ENCODE results near the gene CCDC146.
"Not testable (repeated sequence)": the region's sequence is repeated elsewhere in the genome, so short reads cannot be mapped to it uniquely, and the experiment has no call there.

The CCDC146 gene, protein sequence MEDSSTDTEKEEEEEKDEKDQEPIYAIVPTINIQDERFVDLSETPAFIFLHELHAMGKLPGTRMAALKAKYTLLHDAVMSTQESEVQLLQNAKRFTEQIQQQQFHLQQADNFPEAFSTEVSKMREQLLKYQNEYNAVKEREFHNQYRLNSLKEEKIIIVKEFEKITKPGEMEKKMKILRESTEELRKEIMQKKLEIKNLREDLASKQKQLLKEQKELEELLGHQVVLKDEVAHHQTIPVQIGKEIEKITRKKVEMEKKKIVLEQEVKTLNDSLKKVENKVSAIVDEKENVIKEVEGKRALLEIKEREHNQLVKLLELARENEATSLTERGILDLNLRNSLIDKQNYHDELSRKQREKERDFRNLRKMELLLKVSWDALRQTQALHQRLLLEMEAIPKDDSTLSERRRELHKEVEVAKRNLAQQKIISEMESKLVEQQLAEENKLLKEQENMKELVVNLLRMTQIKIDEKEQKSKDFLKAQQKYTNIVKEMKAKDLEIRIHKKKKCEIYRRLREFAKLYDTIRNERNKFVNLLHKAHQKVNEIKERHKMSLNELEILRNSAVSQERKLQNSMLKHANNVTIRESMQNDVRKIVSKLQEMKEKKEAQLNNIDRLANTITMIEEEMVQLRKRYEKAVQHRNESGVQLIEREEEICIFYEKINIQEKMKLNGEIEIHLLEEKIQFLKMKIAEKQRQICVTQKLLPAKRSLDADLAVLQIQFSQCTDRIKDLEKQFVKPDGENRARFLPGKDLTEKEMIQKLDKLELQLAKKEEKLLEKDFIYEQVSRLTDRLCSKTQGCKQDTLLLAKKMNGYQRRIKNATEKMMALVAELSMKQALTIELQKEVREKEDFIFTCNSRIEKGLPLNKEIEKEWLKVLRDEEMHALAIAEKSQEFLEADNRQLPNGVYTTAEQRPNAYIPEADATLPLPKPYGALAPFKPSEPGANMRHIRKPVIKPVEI

GRCh38 chr7:77121860-77122681 lies at the start of gene CCDC146:
TSS of gene CCDC146 (plus strand) at chr7:77122615. CDS start at chr7:77167669, 45,054 bp downstream.
- H3K27me3 ChIP-seq (ENCODE audit: control insufficient read depth, insufficient read depth, low read length); H3K4me1 ChIP-seq (ENCODE audit: control insufficient read depth, insufficient read depth, low read length); H3K27ac ChIP-seq (ENCODE audit: low read depth, low read length); H3K36me3 ChIP-seq (ENCODE audit: control insufficient read depth, insufficient read depth, low read length); H3K9me3 ChIP-seq (ENCODE audit: control insufficient read depth, insufficient read depth, low read depth, low read length): not testable (repeated sequence)
- H3K4me3 ChIP-seq (ENCODE audit: low read depth, low read length), result peak within 1 kb of the TSS; percentile 82
- H3K9ac ChIP-seq (ENCODE audit: low read length), result peak within 1 kb of the TSS; percentile 63

DNA sequence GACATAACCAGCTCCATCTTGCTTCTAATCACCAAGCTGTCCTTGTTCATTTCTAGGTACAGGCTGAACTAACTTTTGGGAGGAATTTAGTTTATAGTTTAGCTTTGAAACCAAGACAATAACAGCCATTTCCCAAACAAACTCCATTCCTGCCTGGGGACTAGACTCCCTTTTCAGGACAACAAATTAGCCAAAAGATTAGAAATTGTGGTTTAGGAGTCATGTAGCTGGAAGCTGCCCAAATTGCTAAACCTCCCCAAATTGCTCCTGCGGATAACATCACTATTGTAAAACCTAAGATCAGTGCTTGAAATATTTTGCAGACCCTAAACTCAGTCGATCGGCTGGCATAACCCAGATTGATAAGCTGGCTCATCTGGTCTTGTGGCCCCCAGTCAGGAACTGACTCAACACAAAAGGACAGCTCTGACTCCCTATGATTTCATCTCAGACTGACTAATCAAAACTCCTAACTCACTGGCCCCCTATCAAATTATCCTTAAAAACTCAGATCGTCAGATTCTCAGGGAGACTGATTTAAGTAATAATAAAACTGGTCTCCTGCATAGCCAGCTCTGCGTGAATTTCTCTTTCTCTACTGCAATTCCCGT lies 47.5 kb upstream of the CCDC146 start:
- H3K36me3 ChIP-seq (ENCODE audit: control insufficient read depth, insufficient read depth, low read length); H3K9me3 ChIP-seq (ENCODE audit: control insufficient read depth, insufficient read depth, low read depth, low read length); H3K4me1 ChIP-seq (ENCODE audit: control insufficient read depth, insufficient read depth, low read length); H3K27ac ChIP-seq (ENCODE audit: low read depth, low read length); H3K4me3 ChIP-seq (ENCODE audit: low read depth, low read length); H3K27me3 ChIP-seq (ENCODE audit: control insufficient read depth, insufficient read depth, low read length); H3K9ac ChIP-seq (ENCODE audit: low read length): not testable (repeated sequence)

- H3K4me1 ChIP-seq (ENCODE audit: control insufficient read depth, insufficient read depth, low read length); H3K27me3 ChIP-seq (ENCODE audit: control insufficient read depth, insufficient read depth, low read length); H3K36me3 ChIP-seq (ENCODE audit: control insufficient read depth, insufficient read depth, low read length); H3K9ac ChIP-seq (ENCODE audit: low read length); H3K9me3 ChIP-seq (ENCODE audit: control insufficient read depth, insufficient read depth, low read depth, low read length); H3K4me3 ChIP-seq (ENCODE audit: low read depth, low read length); H3K27ac ChIP-seq (ENCODE audit: low read depth, low read length): not testable (repeated sequence)
These were observed 45.4 kb upstream of the CCDC146 start for GRCh38 chr7:77077060-77077459.

- not testable (repeated sequence) for H3K36me3 ChIP-seq (ENCODE audit: control insufficient read depth, insufficient read depth, low read length); H3K27ac ChIP-seq (ENCODE audit: low read depth, low read length); H3K9me3 ChIP-seq (ENCODE audit: control insufficient read depth, insufficient read depth, low read depth, low read length); H3K27me3 ChIP-seq (ENCODE audit: control insufficient read depth, insufficient read depth, low read length); H3K4me1 ChIP-seq (ENCODE audit: control insufficient read depth, insufficient read depth, low read length); H3K4me3 ChIP-seq (ENCODE audit: low read depth, low read length); H3K9ac ChIP-seq (ENCODE audit: low read length)
These were observed 43.3 kb upstream of the CCDC146 start for GRCh38 chr7:77079112-77079511.

DNA sequence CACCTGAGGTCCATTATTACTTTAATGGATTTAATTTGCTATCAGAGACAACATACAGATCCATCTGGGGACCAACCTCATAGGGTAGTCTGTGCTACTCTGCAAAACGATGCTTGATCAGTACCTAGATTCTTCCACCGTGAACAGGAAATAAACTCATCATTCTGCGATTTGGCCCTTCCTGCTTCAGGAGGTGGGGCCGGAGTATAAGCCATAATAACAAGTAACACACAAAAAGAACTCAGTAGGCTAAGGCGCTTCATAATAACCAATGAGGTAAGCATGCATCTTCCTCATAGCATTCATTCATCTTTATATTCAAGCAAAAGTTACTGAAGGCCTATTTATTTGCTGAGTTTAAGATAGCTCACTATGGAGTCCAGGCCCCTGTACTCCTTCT lies 42.8 kb upstream of the CCDC146 start:
- H3K4me1 ChIP-seq (ENCODE audit: control insufficient read depth, insufficient read depth, low read length); H3K27me3 ChIP-seq (ENCODE audit: control insufficient read depth, insufficient read depth, low read length); H3K4me3 ChIP-seq (ENCODE audit: low read depth, low read length); H3K27ac ChIP-seq (ENCODE audit: low read depth, low read length); H3K9me3 ChIP-seq (ENCODE audit: control insufficient read depth, insufficient read depth, low read depth, low read length); H3K36me3 ChIP-seq (ENCODE audit: control insufficient read depth, insufficient read depth, low read length); H3K9ac ChIP-seq (ENCODE audit: low read length): not testable (repeated sequence)

- H3K36me3 ChIP-seq (ENCODE audit: control insufficient read depth, insufficient read depth, low read length); H3K4me3 ChIP-seq (ENCODE audit: low read depth, low read length); H3K4me1 ChIP-seq (ENCODE audit: control insufficient read depth, insufficient read depth, low read length); H3K9ac ChIP-seq (ENCODE audit: low read length); H3K9me3 ChIP-seq (ENCODE audit: control insufficient read depth, insufficient read depth, low read depth, low read length); H3K27me3 ChIP-seq (ENCODE audit: control insufficient read depth, insufficient read depth, low read length); H3K27ac ChIP-seq (ENCODE audit: low read depth, low read length): not testable (repeated sequence)
These were observed 42.2 kb upstream of the CCDC146 start for GRCh38 chr7:77080236-77080635.

DNA sequence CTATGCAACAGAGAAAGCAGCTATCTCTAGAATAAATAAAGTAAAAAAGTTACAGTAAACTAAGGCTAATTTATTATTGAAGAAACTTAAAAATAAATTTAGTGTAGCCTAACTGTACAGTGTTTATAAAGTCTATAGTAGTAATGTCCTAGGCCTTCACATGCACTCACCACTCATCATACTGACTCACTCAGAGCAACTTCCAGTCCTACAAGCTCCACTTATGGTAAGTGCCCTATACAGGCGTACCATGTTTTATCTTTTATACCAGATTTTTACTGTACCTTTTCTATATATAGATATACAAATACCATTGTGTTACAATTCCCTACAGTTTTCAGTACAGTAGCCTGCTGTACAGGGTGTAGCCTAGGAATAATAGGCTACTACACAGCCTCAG lies 40.2 kb upstream of the CCDC146 start:
- H3K9me3 ChIP-seq (ENCODE audit: control insufficient read depth, insufficient read depth, low read depth, low read length); H3K27ac ChIP-seq (ENCODE audit: low read depth, low read length); H3K4me1 ChIP-seq (ENCODE audit: control insufficient read depth, insufficient read depth, low read length); H3K4me3 ChIP-seq (ENCODE audit: low read depth, low read length); H3K27me3 ChIP-seq (ENCODE audit: control insufficient read depth, insufficient read depth, low read length); H3K9ac ChIP-seq (ENCODE audit: low read length); H3K36me3 ChIP-seq (ENCODE audit: control insufficient read depth, insufficient read depth, low read length): not testable (repeated sequence)

- not testable (repeated sequence) for H3K4me3 ChIP-seq (ENCODE audit: low read depth, low read length); H3K27me3 ChIP-seq (ENCODE audit: control insufficient read depth, insufficient read depth, low read length); H3K27ac ChIP-seq (ENCODE audit: low read depth, low read length); H3K36me3 ChIP-seq (ENCODE audit: control insufficient read depth, insufficient read depth, low read length); H3K9me3 ChIP-seq (ENCODE audit: control insufficient read depth, insufficient read depth, low read depth, low read length); H3K4me1 ChIP-seq (ENCODE audit: control insufficient read depth, insufficient read depth, low read length); H3K9ac ChIP-seq (ENCODE audit: low read length)
These were observed 30.1 kb upstream of the CCDC146 start for GRCh38 chr7:77092301-77092700.

GRCh38 chr7:77100501-77100900 lies 21.9 kb upstream of the CCDC146 start:
- H3K4me1 ChIP-seq (ENCODE audit: control insufficient read depth, insufficient read depth, low read length); H3K4me3 ChIP-seq (ENCODE audit: low read depth, low read length); H3K27ac ChIP-seq (ENCODE audit: low read depth, low read length); H3K9me3 ChIP-seq (ENCODE audit: control insufficient read depth, insufficient read depth, low read depth, low read length); H3K9ac ChIP-seq (ENCODE audit: low read length); H3K36me3 ChIP-seq (ENCODE audit: control insufficient read depth, insufficient read depth, low read length); H3K27me3 ChIP-seq (ENCODE audit: control insufficient read depth, insufficient read depth, low read length): not testable (repeated sequence)

DNA sequence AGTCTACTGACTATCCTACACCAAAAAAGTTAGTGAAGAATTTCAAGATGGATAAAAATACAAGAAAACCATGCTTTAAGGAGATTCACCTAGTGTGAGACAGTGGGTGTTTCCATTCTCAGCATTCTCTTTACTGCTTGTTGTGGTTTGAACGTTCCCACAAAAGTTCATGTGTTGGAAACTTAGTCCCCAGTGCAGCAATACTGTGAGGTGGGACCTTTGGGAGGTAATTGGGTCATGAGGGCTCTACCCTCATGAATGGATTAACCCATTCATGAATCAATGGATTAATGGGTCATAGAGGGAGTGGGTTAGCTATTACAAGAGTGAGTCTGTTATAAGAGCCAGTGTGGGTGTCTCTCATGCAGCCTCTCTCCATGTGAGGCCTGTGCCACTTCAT lies 21.2 kb upstream of the CCDC146 start:
- H3K27ac ChIP-seq (ENCODE audit: low read depth, low read length); H3K9ac ChIP-seq (ENCODE audit: low read length); H3K27me3 ChIP-seq (ENCODE audit: control insufficient read depth, insufficient read depth, low read length); H3K36me3 ChIP-seq (ENCODE audit: control insufficient read depth, insufficient read depth, low read length); H3K4me1 ChIP-seq (ENCODE audit: control insufficient read depth, insufficient read depth, low read length); H3K4me3 ChIP-seq (ENCODE audit: low read depth, low read length); H3K9me3 ChIP-seq (ENCODE audit: control insufficient read depth, insufficient read depth, low read depth, low read length): not testable (repeated sequence)
